ENCODE results near the gene TMEM213.

DNA sequence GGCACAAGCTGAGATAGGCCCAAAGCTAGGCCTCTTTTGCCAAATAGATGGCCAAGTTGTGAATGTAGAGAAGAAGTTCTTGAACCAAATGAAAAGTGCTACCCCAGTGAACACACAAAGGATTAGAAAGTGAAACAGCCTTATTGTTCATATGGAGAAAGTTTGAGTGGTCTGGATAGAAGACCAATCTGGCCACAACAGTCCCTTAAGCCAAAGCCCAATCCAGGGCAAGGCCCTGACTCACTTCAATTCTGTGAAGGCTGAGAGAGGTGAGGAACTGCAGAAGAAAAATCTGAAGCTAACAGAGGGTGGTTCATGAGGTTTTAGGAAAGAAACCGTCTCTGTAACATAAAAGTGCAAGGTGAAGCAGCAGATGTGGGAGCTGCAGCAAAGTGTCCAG lies 18.9 kb downstream of the TMEM213 start:
- TF ChIP-seq CTCF (optimal IDR thresholded peaks at IDR 0.05 in 1 of 3, IDR thresholded peaks at IDR 0.05 in 1 of 3, conservative IDR thresholded peaks at IDR 0.05 in 1 of 3; ENCODE audit: extremely low read depth in 1 of 3, insufficient read depth in 2 of 3, low read length in 3 of 3) = no peak
- no peak for TF ChIP-seq EZH2 (IDR thresholded peaks at IDR 0.05; ENCODE audit: low read length)

All from keratinocyte (primary cell).